Heart right ventricle (tissue), 16 donors: ENCODE measurements around the gene NAGPA. TPM values are rescaled to one million over a fixed set of nuclear protein-coding genes. Genes with fewer than 3 reads are reported as not detected.

Experiments used
- ATAC-seq, 8 donors: fragments of 200-7000 bp; cut with Tn5 transposase; one replicate each; pipeline ENCODE4 v1.9.1; 2020; ENCODE audit warnings: mild to moderate bottlenecking in 8 of 8, moderate library complexity in 8 of 8, moderate number of reproducible peaks in 1 of 8
- DNase-seq, 2 donors: peaks; one replicate each; pipeline ENCODE4 v3.0.0-alpha.2; 2020
- H3K27ac ChIP-seq, 10 donors: fragments of 200-600 bp; sonication (generic) in 2 of 10; one replicate each; pipeline versions ENCODE4 v1.5.0 to v1.8.0; 2020 to 2022; ENCODE audit warnings: mild to moderate bottlenecking in 3 of 10
- H3K27me3 ChIP-seq, 7 donors: fragments of 200-600 bp; one replicate each; pipeline ENCODE4 v1.8.0; 2021 to 2022; ENCODE audit warnings: mild to moderate bottlenecking in 2 of 7
- H3K36me3 ChIP-seq, 9 donors: fragments of 200-600 bp; sonication (generic) in 1 of 9; one replicate each; pipeline versions ENCODE4 v1.5.0 to v1.8.0; 2020 to 2022; ENCODE audit warnings: mild to moderate bottlenecking in 2 of 9
- H3K4me1 ChIP-seq, 9 donors: fragments of 200-600 bp; sonication (generic) in 1 of 9; one replicate each; pipeline versions ENCODE4 v1.5.0 to v1.8.0; 2020 to 2022; ENCODE audit warnings: mild to moderate bottlenecking in 4 of 9
- H3K4me3 ChIP-seq, 10 donors: fragments of 200-600 bp; sonication (generic) in 2 of 10; one replicate each; pipeline versions ENCODE4 v1.5.0 to v1.8.0; 2020 to 2022; ENCODE audit warnings: mild to moderate bottlenecking in 7 of 10, moderate library complexity in 2 of 10
- H3K9me3 ChIP-seq, 11 donors: fragments of 200-600 bp in 10 of 11; sonication (generic) in 2 of 11; one replicate each; pipeline versions ENCODE4 v1.5.0 to v1.8.0; 2013 to 2022; ENCODE audit warnings: mild to moderate bottlenecking in 2 of 11, control low read depth in 1 of 11, moderate library complexity in 1 of 11
- CTCF ChIP-seq, 9 donors: fragments of 200-600 bp; sonication (generic) in 2 of 9; IDR thresholded peaks; one replicate each; pipeline versions ENCODE4 v1.5.0 to v1.8.0; 2021 to 2022; ENCODE audit warnings: antibody characterized with exemption in 9 of 9, mild to moderate bottlenecking in 5 of 9, moderate library complexity in 1 of 9
- WGBS, 2 donors: extraction: QIAGEN DNeasy Blood & Tissue Kit; methylation state at CpG; one replicate each; pipeline ENCODE4 v1.1.7; 2013; ENCODE audit warnings: inconsistent platforms in 1 of 2; 5-methylcytosine and 5-hydroxymethylcytosine counted together
- intact Hi-C, 10 donors: fragments of 100-400 bp; cut with DNase I; formaldehyde crosslinking; loops; one replicate each; pipeline versions ENCODE4 v1.11.1 to v1.14.2; 2022
- polyA plus RNA-seq, 2 donors: library from polyadenylated mRNA; stranded (reverse); fragments of 200-250 nt; gene quantifications; one replicate each; pipeline ENCODE4 v1.2.3, GENCODE V29; 2013
- total RNA-seq, 10 donors: library from RNA; stranded (reverse); fragmentation: NEBNext Ultra II Directional in 3 of 10; extraction: Animal tissue kit (Norgen Biotek cat#: 25700) in 3 of 10; gene quantifications; one replicate each; pipeline versions ENCODE4 v1.2.1 to v1.2.4, GENCODE V29; 2021 to 2023
- donor health status: Arrhythmogenic right ventricular cardiomyopathy.
- donor health status: ischemic (EF 13 %, LVEDD 7.1; RV severe dilation, severe dysfunction).
- donor health status: healthy with polysubstance abuse.
- donor health status: DM: no; HTN: yes; CAD: no.
- donor health status: DM: no; HTN: no; CAD: no.
- donor health status: ischemic (EF 25% LVEDD 6.9; RV normal size, moderate dysfunction).
- donor health status: ischemic (EF 25% LVEDD 5.7; RV mildly dilated, moderate dysfunction).
- donor health status: healthy.
- donor health status: DM: yes; HTN: yes; CAD: no.
- donor health status: Ischemic cardiomyopathy.
- donor health status: ischemic (EF 35%, LVEDD 5.7; RV mildly dilated, moderate dysfunction).
- donor health status: nonischemic (EF 11% LVEDD 7.7; RV severe dilation, severe dysfunction).
- donor health status: DM: yes; HTN: yes; CAD: no.
- donor health status: PGD.
- donor health status: ischemic (EF 29% LVEDD 5.4; RV normal size, mild dysfunction).
- donor health status: nonischemic (EF 23%, LVEDD 6.1; RV moderate dilation, normal function).

Gene NAGPA
- total and polyA plus RNA-seq, 12 donors: 4.7 to 11.0 (median 6.7) TPM

DNA sequence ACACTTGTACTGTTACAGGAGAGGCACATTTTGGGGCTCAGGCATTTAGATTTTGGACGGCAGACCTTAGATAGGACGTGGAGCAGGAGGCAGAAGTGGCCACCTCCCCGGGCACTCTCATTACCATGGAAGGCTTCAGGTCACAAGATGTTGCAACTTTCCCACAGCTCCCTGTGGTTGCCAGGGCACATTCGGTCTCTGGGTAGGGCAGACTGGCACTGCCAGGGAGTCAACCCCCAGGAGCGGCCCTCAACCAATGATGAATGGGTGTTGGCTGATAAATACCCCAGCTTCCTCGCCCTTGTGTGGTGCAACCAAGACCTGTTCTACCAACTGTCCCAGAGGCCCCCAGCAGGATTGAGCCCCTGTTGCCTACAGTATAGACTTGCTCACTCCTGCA lies 11.2 kb downstream of the NAGPA start:
- TF ChIP-seq CTCF (IDR thresholded peaks at IDR 0.05): no peak
- Histone ChIP-seq H3K27ac (no peak overlapping the region), H3K4me1 (peaks cover 0 to 16% (median 4%) of the 10 kb centered on the region in 9 donors), H3K9me3 (no peaks in the 10 kb centered on the region), H3K27me3 (no peaks in the 10 kb centered on the region), H3K4me3 (no peak overlapping the region), H3K36me3 (peaks cover 0 to 6% (median 0%) of the 10 kb centered on the region in 9 donors)
- no peak for DNase-seq
- intact Hi-C loops: loop anchor here in 1 of 10 donors (5.0 kb wide), 1 partner anchor 55 kb away; no protein-coding TSS in a partner anchor
- 83 to 84% methylated on average over 6 of the region's 6 CpGs for WGBS, 2 donors
- no peak for ATAC-seq

GRCh38 chr16:5020551-5020950 lies 13.2 kb downstream of the NAGPA start:
- no peak for ATAC-seq
- Histone ChIP-seq H3K4me1 (peaks cover 0 to 16% (median 4%) of the 10 kb centered on the region in 9 donors), H3K9me3 (no peaks in the 10 kb centered on the region), H3K27me3 (no peaks in the 10 kb centered on the region), H3K4me3 (no peak overlapping the region), H3K36me3 (peaks cover 0 to 2% (median 0%) of the 10 kb centered on the region in 9 donors), H3K27ac (no peak overlapping the region)
- no peak for DNase-seq
- WGBS, 2 donors: 66 to 69% methylated on average over 14 to 15 of the region's 15 CpGs
- TF ChIP-seq CTCF (IDR thresholded peaks at IDR 0.05): no peak
- intact Hi-C loops: loop anchor here in 1 of 10 donors (5.0 kb wide), 1 partner anchor 53 kb away; no protein-coding TSS in a partner anchor

DNA sequence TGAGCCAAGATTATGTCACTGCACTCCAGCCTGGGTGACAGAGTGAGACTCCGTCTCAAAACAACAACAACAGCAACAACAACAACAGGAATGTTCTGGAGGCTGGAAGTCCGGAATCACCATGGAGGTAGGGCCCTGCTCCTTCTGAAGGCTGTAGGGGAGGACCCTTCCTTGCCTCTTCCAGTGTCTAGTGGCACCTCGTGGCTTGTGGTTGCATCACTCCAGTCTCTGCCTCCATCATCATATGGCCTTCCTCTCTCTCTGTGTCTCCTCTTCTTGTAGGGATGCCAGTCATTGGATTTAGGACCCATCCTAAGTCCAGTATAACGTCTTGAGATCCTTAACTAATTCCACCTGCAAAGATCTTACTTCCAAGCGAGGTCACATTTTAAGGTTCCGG lies 14.0 kb downstream of the NAGPA start:
- DNase-seq (no peak), ATAC-seq (no peak)
- Histone ChIP-seq H3K4me1 (peaks cover 0 to 12% (median 0%) of the 10 kb centered on the region in 9 donors), H3K27ac (no peak overlapping the region), H3K9me3 (no peaks in the 10 kb centered on the region), H3K4me3 (no peak overlapping the region), H3K27me3 (no peaks in the 10 kb centered on the region), H3K36me3 (peaks cover 0 to 2% (median 0%) of the 10 kb centered on the region in 9 donors)
- intact Hi-C loops: loop anchor here in 1 of 10 donors (5.0 kb wide), 1 partner anchor 52 kb away; no protein-coding TSS in a partner anchor
- 79% methylated on average over 6 of the region's 6 CpGs for WGBS, 2 donors
- no peak for TF ChIP-seq CTCF (IDR thresholded peaks at IDR 0.05)

DNA sequence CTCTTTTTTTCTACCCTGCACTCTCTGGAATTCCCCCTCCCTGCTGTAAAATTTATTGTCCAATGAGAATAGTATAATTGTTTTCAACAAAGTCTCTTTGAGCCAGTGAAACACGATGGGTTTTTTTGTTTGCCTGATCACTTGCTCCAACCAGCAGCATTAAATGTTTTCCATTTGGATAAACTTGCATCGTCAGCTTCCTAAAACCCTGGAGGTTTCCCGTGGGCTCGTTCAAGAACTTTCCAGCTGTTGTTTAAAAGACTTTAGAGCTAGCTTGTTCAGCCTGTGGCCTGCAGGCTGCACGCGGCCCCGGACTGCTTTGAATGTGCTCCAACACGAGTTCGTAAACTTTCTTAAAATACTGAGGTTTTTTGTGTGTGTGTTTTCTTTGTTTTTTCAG lies 14.9 kb downstream of the NAGPA start:
- 45 to 46% methylated on average over 9 of the region's 9 CpGs for WGBS, 2 donors
- no peak overlapping the region for H3K27ac ChIP-seq
- peak in 5 of 8 donors; percentile 39 to 75 (median 44) for ATAC-seq

More for the DNA sequence above, 14.9 kb downstream of the NAGPA start:
- H3K4me3 ChIP-seq: no peak overlapping the region
- H3K4me1 ChIP-seq: peaks cover 0 to 11% (median 0%) of the 10 kb centered on the region in 9 donors
- H3K27me3 ChIP-seq: no peaks in the 10 kb centered on the region
- peak in 1 of 2 donors; percentile 15 for DNase-seq
- peaks cover 0 to 2% (median 0%) of the 10 kb centered on the region in 9 donors for H3K36me3 ChIP-seq
- intact Hi-C loops: no loop called here
- TF ChIP-seq CTCF (IDR thresholded peaks at IDR 0.05): no peak
- no peaks in the 10 kb centered on the region for H3K9me3 ChIP-seq
